PC-3 (cell line): ENCODE measurements around the gene RALGDS.

Experiments
- EZH2 ChIP-seq: fragments of 300-600 bp; sonication (generic); IDR thresholded peaks from one replicate; pipeline ENCODE4 v1.6.1; 2017; ENCODE audit warnings: antibody characterized with exemption, mild to moderate bottlenecking, low read length; ENCODE audit not compliant: unreplicated experiment
- EZH2phosphoT487 ChIP-seq: fragments of 300-600 bp; sonication (generic); IDR thresholded peaks from 2 replicates; pipeline ENCODE4 v1.6.1; 2018; ENCODE audit warnings: mild to moderate bottlenecking, antibody characterized with exemption, low read length, borderline replicate concordance
- TF ChIP-seq, protein P1 (sequence below): fragments of 300-600 bp; sonication (generic); conservative IDR thresholded peaks from 2 replicates; pipeline ENCODE4 v1.5.1; 2017; ENCODE audit warnings: antibody characterized with exemption, low read depth, mild to moderate bottlenecking, low read length

DNA sequence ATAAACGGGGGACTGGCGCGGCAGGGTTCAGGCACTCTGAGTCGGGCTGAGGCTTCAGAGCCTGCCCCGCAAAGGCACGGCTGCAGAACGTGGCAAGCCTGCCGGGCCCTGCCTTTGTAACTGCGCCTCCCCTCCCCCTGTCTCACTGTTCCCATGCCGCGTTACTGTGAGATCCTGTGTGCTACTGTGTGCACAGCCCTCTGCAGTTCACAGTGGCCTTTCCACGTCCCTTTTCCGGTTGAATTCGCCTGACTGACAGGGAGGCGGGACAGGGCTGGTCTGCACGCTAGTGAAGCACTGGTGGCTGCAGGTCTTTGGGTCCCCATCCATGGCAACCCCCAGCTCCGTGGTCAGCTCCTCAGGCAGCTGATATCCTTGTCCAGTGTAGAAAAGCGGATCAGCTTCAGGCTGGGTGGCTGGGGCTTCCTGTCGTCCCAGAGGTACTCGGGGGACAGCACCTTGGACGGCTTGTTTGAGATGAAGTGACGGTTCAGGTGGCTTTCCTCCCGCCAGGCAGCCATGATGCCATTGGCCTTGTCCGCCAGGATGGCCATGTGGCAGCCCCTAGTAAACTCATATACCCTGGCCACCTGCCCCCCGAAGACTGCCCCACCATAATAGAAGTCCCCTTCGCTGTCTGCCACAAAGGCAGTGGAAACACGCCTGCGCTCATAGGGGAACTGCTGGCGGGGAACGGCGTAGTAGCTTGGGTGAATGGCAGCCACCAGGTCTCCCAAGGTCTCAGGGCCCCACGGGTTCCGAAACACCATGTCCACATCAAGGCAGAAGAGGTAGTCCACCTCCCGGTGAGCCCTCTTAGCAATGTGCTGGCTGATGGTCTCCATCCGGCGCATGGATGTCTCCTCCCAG lies 32.4 kb upstream of the RALGDS start:
- TF ChIP-seq, protein P1, sequence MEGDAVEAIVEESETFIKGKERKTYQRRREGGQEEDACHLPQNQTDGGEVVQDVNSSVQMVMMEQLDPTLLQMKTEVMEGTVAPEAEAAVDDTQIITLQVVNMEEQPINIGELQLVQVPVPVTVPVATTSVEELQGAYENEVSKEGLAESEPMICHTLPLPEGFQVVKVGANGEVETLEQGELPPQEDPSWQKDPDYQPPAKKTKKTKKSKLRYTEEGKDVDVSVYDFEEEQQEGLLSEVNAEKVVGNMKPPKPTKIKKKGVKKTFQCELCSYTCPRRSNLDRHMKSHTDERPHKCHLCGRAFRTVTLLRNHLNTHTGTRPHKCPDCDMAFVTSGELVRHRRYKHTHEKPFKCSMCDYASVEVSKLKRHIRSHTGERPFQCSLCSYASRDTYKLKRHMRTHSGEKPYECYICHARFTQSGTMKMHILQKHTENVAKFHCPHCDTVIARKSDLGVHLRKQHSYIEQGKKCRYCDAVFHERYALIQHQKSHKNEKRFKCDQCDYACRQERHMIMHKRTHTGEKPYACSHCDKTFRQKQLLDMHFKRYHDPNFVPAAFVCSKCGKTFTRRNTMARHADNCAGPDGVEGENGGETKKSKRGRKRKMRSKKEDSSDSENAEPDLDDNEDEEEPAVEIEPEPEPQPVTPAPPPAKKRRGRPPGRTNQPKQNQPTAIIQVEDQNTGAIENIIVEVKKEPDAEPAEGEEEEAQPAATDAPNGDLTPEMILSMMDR: no peak
- TF ChIP-seq EZH2 (no peak), EZH2phosphoT487 (no peak)
